Activated T-cell treated with anti-CD3 and anti-CD28 coated beads, Interleukin-2, amount 50 U/mL, for 72 hours (primary cell): ENCODE results near the gene SNX30. TPM values are rescaled to one million over a fixed set of nuclear protein-coding genes. Genes with fewer than 3 reads are reported as not detected.

Experiments
- ATAC-seq, 2 donors: fragments of 150-1000 bp; cut with Tn5 transposase; replicated peaks in 1 of 2; 2 replicates each; pipeline ENCODE4 v1.10.0; 2021; ENCODE audit warnings: moderate library complexity in 2 of 2, mild to moderate bottlenecking in 1 of 2
- DNase-seq, 2 donors: peaks; one replicate each; pipeline ENCODE4 v3.0.0; 2021 to 2022; ENCODE audit warnings: mixed read lengths in 1 of 2
- H3K27ac Mint-ChIP-seq: one replicate; pipeline ENCODE4 v1.8.0; 2022; ENCODE audit warnings: mild to moderate bottlenecking, moderate library complexity, mixed read lengths
- H3K27me3 Mint-ChIP-seq: one replicate; pipeline ENCODE4 v1.8.0; 2022; ENCODE audit warnings: low read depth, mixed read lengths
- H3K36me3 Mint-ChIP-seq, 2 donors: one replicate each; pipeline ENCODE4 v1.8.0; 2022; ENCODE audit warnings: mixed read lengths in 2 of 2, mild to moderate bottlenecking in 1 of 2; ENCODE audit not compliant: insufficient read depth in 2 of 2
- H3K4me1 Mint-ChIP-seq: one replicate; pipeline ENCODE4 v1.8.0; 2022; ENCODE audit warnings: low read depth, mixed read lengths
- H3K4me3 Mint-ChIP-seq, 2 donors: one replicate each; pipeline ENCODE4 v1.8.0; 2022; ENCODE audit warnings: mild to moderate bottlenecking in 2 of 2, mixed read lengths in 2 of 2, moderate library complexity in 2 of 2
- H3K9me3 Mint-ChIP-seq, 2 donors: one replicate each; pipeline ENCODE4 v1.8.0; 2022; ENCODE audit warnings: mixed read lengths in 2 of 2
- total RNA-seq, 2 donors: library from RNA; stranded (reverse); gene quantifications; one replicate each; pipeline ENCODE4 v1.2.3, GENCODE V29; 2022

The SNX30 gene
- total RNA-seq, 2 donors from 2014 or later = 5.1 to 5.4 TPM

GRCh38 chr9:112831281-112831851 lies 80.8 kb downstream of the SNX30 start:
- DNase-seq (no peak), ATAC-seq (no peak)

GRCh38 chr9:112831969-112832368 lies 81.4 kb downstream of the SNX30 start:
- H3K4me1 Mint-ChIP-seq = no peaks in the 10 kb centered on the region
- H3K9me3 Mint-ChIP-seq = no peaks in the 10 kb centered on the region
- no peak overlapping the region for H3K4me3 Mint-ChIP-seq
- H3K27ac Mint-ChIP-seq = no peak overlapping the region
- no peaks in the 10 kb centered on the region for H3K36me3 Mint-ChIP-seq
- ATAC-seq (no peak), DNase-seq (no peak)
- no peaks in the 10 kb centered on the region for H3K27me3 Mint-ChIP-seq

More at GRCh38 chr9:112831281-112831851, 80.8 kb downstream of the SNX30 start:
- Mint-ChIP-seq H3K36me3 (no peaks in the 10 kb centered on the region), H3K9me3 (no peaks in the 10 kb centered on the region), H3K4me3 (no peak overlapping the region), H3K27ac (no peak overlapping the region), H3K4me1 (no peaks in the 10 kb centered on the region), H3K27me3 (no peaks in the 10 kb centered on the region)

GRCh38 chr9:112833081-112833480 lies 82.5 kb downstream of the SNX30 start:
- ATAC-seq (no peak), DNase-seq (no peak)
- Mint-ChIP-seq H3K36me3 (no peaks in the 10 kb centered on the region), H3K27me3 (no peaks in the 10 kb centered on the region), H3K4me1 (no peaks in the 10 kb centered on the region), H3K4me3 (no peak overlapping the region), H3K27ac (no peak overlapping the region), H3K9me3 (no peaks in the 10 kb centered on the region)

GRCh38 chr9:112836394-112836793 lies 85.8 kb downstream of the SNX30 start:
- no peaks in the 10 kb centered on the region for H3K4me1 Mint-ChIP-seq
- H3K36me3 Mint-ChIP-seq = peaks cover 0 to 5% of the 10 kb centered on the region in 2 donors
- H3K4me3 Mint-ChIP-seq = no peak overlapping the region
- no peak overlapping the region for H3K27ac Mint-ChIP-seq
- no peaks in the 10 kb centered on the region for H3K27me3 Mint-ChIP-seq
- H3K9me3 Mint-ChIP-seq = no peaks in the 10 kb centered on the region
- DNase-seq = no peak
- ATAC-seq = no peak

GRCh38 chr9:112838342-112838741 lies 87.8 kb downstream of the SNX30 start:
- DNase-seq = no peak
- H3K27me3 Mint-ChIP-seq = no peaks in the 10 kb centered on the region
- H3K36me3 Mint-ChIP-seq = peaks cover 0 to 5% of the 10 kb centered on the region in 2 donors
- H3K4me1 Mint-ChIP-seq = no peaks in the 10 kb centered on the region
- ATAC-seq = no peak
- H3K9me3 Mint-ChIP-seq = no peaks in the 10 kb centered on the region
- no peak overlapping the region for H3K4me3 Mint-ChIP-seq
- no peak overlapping the region for H3K27ac Mint-ChIP-seq

- H3K4me1 Mint-ChIP-seq = peaks cover 3% of the 10 kb centered on the region
- no peaks in the 10 kb centered on the region for H3K9me3 Mint-ChIP-seq
- no peaks in the 10 kb centered on the region for H3K27me3 Mint-ChIP-seq
- no peak overlapping the region for H3K4me3 Mint-ChIP-seq
- peaks cover 0 to 5% of the 10 kb centered on the region in 2 donors for H3K36me3 Mint-ChIP-seq
- no peak overlapping the region for H3K27ac Mint-ChIP-seq
- DNase-seq = no peak
- no peak for ATAC-seq
These were observed 88.8 kb downstream of the SNX30 start for GRCh38 chr9:112839331-112839730.

- DNase-seq (no peak), ATAC-seq (no peak)
- Mint-ChIP-seq H3K27me3 (no peaks in the 10 kb centered on the region), H3K9me3 (no peaks in the 10 kb centered on the region), H3K36me3 (peaks cover 0 to 5% of the 10 kb centered on the region in 2 donors), H3K27ac (no peak overlapping the region), H3K4me3 (no peak overlapping the region), H3K4me1 (peaks cover 14% of the 10 kb centered on the region)
These were observed 90.7 kb downstream of the SNX30 start for GRCh38 chr9:112841261-112841660.

- DNase-seq (no peak), ATAC-seq (no peak)
- Mint-ChIP-seq H3K36me3 (peaks cover 0 to 5% of the 10 kb centered on the region in 2 donors), H3K9me3 (no peaks in the 10 kb centered on the region), H3K27ac (no peak overlapping the region), H3K27me3 (no peaks in the 10 kb centered on the region), H3K4me1 (peaks cover 14% of the 10 kb centered on the region), H3K4me3 (no peak overlapping the region)
These were observed 92.0 kb downstream of the SNX30 start for GRCh38 chr9:112842555-112842954.

- H3K4me3 Mint-ChIP-seq = peak overlapping the region in 1 of 2 donors; percentile 25
- H3K9me3 Mint-ChIP-seq = no peaks in the 10 kb centered on the region
These were observed 94.4 kb downstream of the SNX30 start for GRCh38 chr9:112844771-112845542.

GRCh38 chr9:112846528-112847488 lies 96.2 kb downstream of the SNX30 start:
- ATAC-seq (no peak), DNase-seq (no peak)
- Mint-ChIP-seq H3K9me3 (no peaks in the 10 kb centered on the region), H3K27me3 (no peaks in the 10 kb centered on the region), H3K4me3 (no peak overlapping the region), H3K27ac (no peak overlapping the region), H3K36me3 (no peaks in the 10 kb centered on the region), H3K4me1 (peaks cover 14% of the 10 kb centered on the region)

More at GRCh38 chr9:112844771-112845542, 94.4 kb downstream of the SNX30 start:
- ATAC-seq = peak; percentile 60 to 71
- Mint-ChIP-seq H3K27me3 (no peaks in the 10 kb centered on the region), H3K27ac (peak overlapping the region; percentile 70), H3K4me1 (peaks cover 14% of the 10 kb centered on the region), H3K36me3 (no peaks in the 10 kb centered on the region)
- peak; percentile 75 to 86 for DNase-seq

GRCh38 chr9:112848316-112849151 lies 98.0 kb downstream of the SNX30 start:
- H3K9me3 Mint-ChIP-seq = no peaks in the 10 kb centered on the region
- peaks cover 14% of the 10 kb centered on the region for H3K4me1 Mint-ChIP-seq
- no peak for DNase-seq
- no peaks in the 10 kb centered on the region for H3K27me3 Mint-ChIP-seq
- no peaks in the 10 kb centered on the region for H3K36me3 Mint-ChIP-seq
- H3K4me3 Mint-ChIP-seq = no peak overlapping the region
- no peak for ATAC-seq
- no peak overlapping the region for H3K27ac Mint-ChIP-seq

- ATAC-seq (peak; percentile 60 to 69), DNase-seq (no peak)
- Mint-ChIP-seq H3K4me1 (peaks cover 10% of the 10 kb centered on the region), H3K27me3 (no peaks in the 10 kb centered on the region), H3K27ac (no peak overlapping the region), H3K9me3 (no peaks in the 10 kb centered on the region), H3K36me3 (no peaks in the 10 kb centered on the region), H3K4me3 (no peak overlapping the region)
These were observed 98.9 kb downstream of the SNX30 start for GRCh38 chr9:112849363-112849922.
